T-cell (primary cell): Measurements from ENCODE around the gene CEP41. TPM values are rescaled to one million over a fixed set of nuclear protein-coding genes. Genes with fewer than 3 reads are reported as not detected.

Source experiments
- ATAC-seq, 4 experiments: fragments of 200-7000 bp in 3 of 4; fragments of 150-1000 bp in 1 of 4; cut with Tn5 transposase; replicated peaks in 1 of 4; 1 replicate in 3 of 4; 2 replicates in 1 of 4; pipeline ENCODE4 v1.10.0; 2021; ENCODE audit warnings: moderate library complexity in 3 of 4, mild to moderate bottlenecking in 2 of 4, moderate number of reproducible peaks in 1 of 4
- CTCF ChIA-PET, 2 donors: fragments of 300-600 bp; sonication (Branson Sonifier 250); formaldehyde crosslinking; loops; one replicate each; lab custom pipeline; 2022; ENCODE audit warnings: antibody characterized with exemption in 2 of 2; lab: Charles Lee
- POLR2A ChIA-PET, 2 donors: fragments of 300-600 bp; sonication (Branson Sonifier 250); formaldehyde crosslinking; loops; one replicate each; lab custom pipeline; 2022; ENCODE audit warnings: antibody characterized with exemption in 2 of 2; lab: Charles Lee
- DNase-seq, 35 experiments: peaks; one replicate each; pipeline versions ENCODE4 v3.0.0 to v3.0.0-alpha.2; 2013 to 2023
- H3K27ac ChIP-seq: one replicate; pipeline ENCODE4 v1.5.1; 2013; ENCODE audit warnings: low read length
- H3K27me3 ChIP-seq, 2 experiments: replicated peaks in 1 of 2; 1 replicate in 1 of 2; 2 replicates in 1 of 2; pipeline versions ENCODE4 v1.6.1 to v1.7.0; 2013; ENCODE audit warnings: low read length in 1 of 2, mixed read lengths in 1 of 2; ENCODE audit not compliant: control insufficient read depth in 2 of 2, insufficient read depth in 2 of 2; ENCODE audit errors: extremely low read depth in 1 of 2
- H3K36me3 ChIP-seq, 2 donors: 1 replicate in 1 of 2; 2 replicates in 1 of 2; pipeline versions ENCODE4 v1.6.1 to v1.7.0; 2013; ENCODE audit warnings: low read length in 1 of 2; ENCODE audit not compliant: control insufficient read depth in 2 of 2, insufficient read depth in 1 of 2; ENCODE audit errors: extremely low read depth in 1 of 2
- H3K4me1 ChIP-seq, 2 experiments: 1 replicate in 1 of 2; 2 replicates in 1 of 2; pipeline versions ENCODE4 v1.6.1 to v1.7.0; 2013; ENCODE audit warnings: low read length in 2 of 2, mixed read lengths in 1 of 2; ENCODE audit not compliant: insufficient read depth in 2 of 2, control insufficient read depth in 1 of 2; ENCODE audit errors: extremely low read depth in 1 of 2
- H3K4me3 ChIP-seq, 2 donors: 1 replicate in 1 of 2; 2 replicates in 1 of 2; pipeline versions ENCODE4 v1.5.1 to v1.7.0; 2013; ENCODE audit warnings: mild to moderate bottlenecking in 2 of 2, low read length in 1 of 2, moderate library complexity in 1 of 2; ENCODE audit not compliant: control insufficient read depth in 1 of 2; ENCODE audit errors: extremely low read depth in 1 of 2
- H3K9me3 ChIP-seq: 2 replicates; pipeline ENCODE4 v1.7.0; 2013
- H3K27ac Mint-ChIP-seq, 2 donors: one replicate each; pipeline ENCODE4 v1.8.0; 2020 to 2021; ENCODE audit warnings: mild to moderate bottlenecking in 2 of 2, mixed read lengths in 2 of 2
- H3K27me3 Mint-ChIP-seq, 2 donors: one replicate each; pipeline ENCODE4 v1.8.0; 2021 to 2022; ENCODE audit warnings: mixed read lengths in 2 of 2
- H3K36me3 Mint-ChIP-seq: one replicate; pipeline ENCODE4 v1.8.0; 2021; ENCODE audit warnings: mixed read lengths
- H3K4me1 Mint-ChIP-seq, 3 donors: one replicate each; pipeline ENCODE4 v1.8.0; 2020 to 2022; ENCODE audit warnings: mixed read lengths in 3 of 3, mild to moderate bottlenecking in 1 of 3
- H3K4me3 Mint-ChIP-seq, 3 donors: one replicate each; pipeline ENCODE4 v1.8.0; 2020 to 2022; ENCODE audit warnings: mild to moderate bottlenecking in 3 of 3, mixed read lengths in 3 of 3, moderate library complexity in 3 of 3
- H3K9me3 Mint-ChIP-seq, 3 donors: one replicate each; pipeline ENCODE4 v1.8.0; 2020 to 2022; ENCODE audit warnings: mixed read lengths in 3 of 3
- WGBS: methylation state at CpG from one replicate; pipeline ENCODE4 v1.1.5; 2013; ENCODE audit warnings: missing lambda C conversion rate; ENCODE audit not compliant: insufficient coverage; 5-methylcytosine and 5-hydroxymethylcytosine counted together
- total RNA-seq, 35 experiments: library from RNA in 6 of 35; stranded (reverse) in 6 of 35; fragments of 120-200 nt in 1 of 35; gene quantifications; one replicate each; pipeline versions ENCODE4 v1.2.1 to v1.2.4 and lab custom pipeline; 2013 to 2026

Gene CEP41
- total RNA-seq, 5 donors from 2014 or later (not counting 1 experiment from before 2014, with no cell fraction given), result 6.3 to 13.6 (median 9.2) TPM

DNA sequence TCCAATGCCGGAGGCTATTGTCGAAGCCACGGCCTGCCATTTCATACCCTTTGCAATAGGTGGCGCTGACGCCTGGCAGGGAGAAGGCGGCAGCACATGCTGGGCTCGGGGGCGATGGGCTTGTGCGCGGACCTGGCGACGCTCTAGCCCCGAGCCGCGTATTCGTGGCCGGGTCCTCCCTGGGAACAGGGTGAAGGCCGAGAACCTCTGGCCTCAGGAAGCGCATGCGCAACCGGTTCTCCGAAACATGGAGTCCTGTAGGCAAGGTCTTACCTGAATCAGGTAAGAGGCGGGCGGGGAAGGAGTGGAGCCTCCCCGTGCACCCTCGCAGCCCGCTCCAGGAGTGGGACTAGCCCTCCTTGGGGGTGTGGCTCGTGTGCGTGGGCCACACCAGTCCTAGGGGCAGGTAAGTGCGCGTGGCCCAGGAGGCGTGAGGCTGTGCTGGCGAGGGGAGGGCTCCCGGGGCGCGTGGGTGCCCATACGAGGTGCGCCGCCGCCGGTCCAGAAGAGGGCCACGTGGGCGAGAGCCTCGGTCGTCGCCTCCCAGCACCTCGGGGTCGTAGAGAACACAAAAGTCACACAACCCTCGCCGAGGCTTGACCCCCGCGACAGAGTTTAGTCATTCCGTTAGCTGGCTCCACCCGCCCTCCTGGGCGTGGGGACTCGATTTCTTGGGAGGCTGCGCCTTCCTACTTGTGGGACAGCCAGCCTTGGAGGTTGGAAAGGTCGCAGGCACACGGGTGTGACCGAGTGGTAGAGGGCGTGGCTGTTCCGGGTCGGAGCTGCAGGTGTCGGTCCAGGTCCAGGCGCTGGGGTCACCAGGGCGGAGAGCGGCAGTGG lies 45.5 kb upstream of the CEP41 start:
- Mint-ChIP-seq H3K27ac (no peak overlapping the region), H3K4me3 (peak overlapping the region; percentile 85 to 90 (median 87)), H3K27me3 (peaks cover 26 to 72% of the 10 kb centered on the region in 2 donors), H3K4me1 (peaks cover 23 to 28% (median 24%) of the 10 kb centered on the region in 3 donors), H3K9me3 (no peaks in the 10 kb centered on the region), H3K36me3 (no peaks in the 10 kb centered on the region)
- DNase-seq, result peak; percentile 15 to 73 (median 48)
- no peak overlapping the region for H3K27ac ChIP-seq
- H3K9me3 ChIP-seq, result no peaks in the 10 kb centered on the region
- H3K4me3 ChIP-seq, result peak overlapping the region; percentile 71
- WGBS, result 3% methylated on average over 66 of the region's 67 CpGs
- ChIA-PET POLR2A (no interaction called here), CTCF (interaction anchor here in 1 of 2 donors (0.6 to 1.5 kb wide), 4 partner anchors 90 to 414 kb away, joined by 3 to 5 read pairs (median 4); no protein-coding TSS in a partner anchor)
- peaks cover 5 to 24% of the 10 kb centered on the region in 2 experiments for H3K4me1 ChIP-seq
- no peaks in the 10 kb centered on the region for H3K36me3 ChIP-seq
- peaks cover 0 to 35% of the 10 kb centered on the region in 2 experiments for H3K27me3 ChIP-seq
- peak; percentile 77 to 80 (median 80) for ATAC-seq

DNA sequence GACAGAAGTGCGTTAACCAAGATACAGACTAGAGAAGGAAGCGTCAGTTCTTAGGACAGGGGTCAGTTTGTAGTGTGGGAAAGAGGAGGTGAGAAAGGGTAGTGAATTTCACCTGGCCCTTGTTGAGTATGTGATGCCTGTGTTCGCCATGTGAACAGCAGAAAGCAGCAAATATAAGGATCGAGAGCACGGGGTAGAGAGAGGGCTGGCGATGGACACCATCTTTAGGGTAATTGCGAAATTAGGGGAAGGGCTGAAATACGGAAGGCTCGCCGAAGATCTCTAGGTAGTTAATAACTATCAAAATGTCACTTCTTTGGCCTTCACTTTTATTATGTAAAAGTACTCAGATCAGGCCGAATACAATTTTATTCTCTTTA lies 44.9 kb upstream of the CEP41 start:
- ATAC-seq, result no peak
- ChIA-PET CTCF (no interaction called here), POLR2A (no interaction called here)
- Mint-ChIP-seq H3K4me1 (peaks cover 19 to 28% (median 19%) of the 10 kb centered on the region in 3 donors), H3K4me3 (peak overlapping the region; percentile 85 to 90 (median 87)), H3K36me3 (no peaks in the 10 kb centered on the region), H3K27me3 (peaks cover 22 to 68% of the 10 kb centered on the region in 2 donors), H3K9me3 (no peaks in the 10 kb centered on the region), H3K27ac (no peak overlapping the region)
- Histone ChIP-seq H3K4me3 (peak overlapping the region; percentile 71), H3K36me3 (no peaks in the 10 kb centered on the region), H3K27me3 (peaks cover 0 to 31% of the 10 kb centered on the region in 2 experiments), H3K9me3 (no peaks in the 10 kb centered on the region), H3K4me1 (peaks cover 2 to 18% of the 10 kb centered on the region in 2 experiments), H3K27ac (no peak overlapping the region)
- 82% methylated on average over 5 of the region's 11 CpGs for WGBS
- DNase-seq, result no peak

DNA sequence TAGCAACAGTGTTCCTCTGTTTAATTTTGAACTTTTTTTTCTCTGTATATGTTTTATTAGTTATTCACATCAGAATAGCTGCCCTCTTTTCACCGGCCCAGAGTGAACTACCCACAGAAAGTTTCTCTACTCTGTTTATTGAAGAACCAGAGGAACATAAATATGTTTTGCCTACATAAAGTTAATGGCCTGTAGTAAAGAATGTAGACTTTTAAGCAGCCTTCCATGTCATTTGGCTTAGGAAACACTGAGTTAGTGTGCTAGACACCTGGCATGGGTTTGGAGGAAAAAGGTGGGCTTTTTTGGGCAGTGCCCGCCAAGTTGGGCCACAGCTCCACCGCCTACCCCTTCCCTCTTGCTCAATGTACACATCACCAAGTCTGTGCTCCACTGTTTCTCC lies 42.2 kb upstream of the CEP41 start:
- no CpG with 5 or more reads among the region's 3 CpGs for WGBS
- Histone ChIP-seq H3K9me3 (no peaks in the 10 kb centered on the region), H3K4me1 (peaks cover 2 to 16% of the 10 kb centered on the region in 2 experiments), H3K36me3 (no peaks in the 10 kb centered on the region), H3K27me3 (peaks cover 0 to 29% of the 10 kb centered on the region in 2 experiments), H3K4me3 (no peak overlapping the region), H3K27ac (no peak overlapping the region)
- Mint-ChIP-seq H3K27me3 (peaks cover 22 to 59% of the 10 kb centered on the region in 2 donors), H3K36me3 (no peaks in the 10 kb centered on the region), H3K9me3 (peaks cover 0 to under 1% (median 0%) of the 10 kb centered on the region in 3 donors), H3K4me1 (peaks cover 19 to 28% (median 19%) of the 10 kb centered on the region in 3 donors), H3K27ac (no peak overlapping the region), H3K4me3 (no peak overlapping the region)
- CTCF ChIA-PET, result no interaction called here
- no peak for ATAC-seq
- DNase-seq, result no peak
- POLR2A ChIA-PET, result no interaction called here

DNA sequence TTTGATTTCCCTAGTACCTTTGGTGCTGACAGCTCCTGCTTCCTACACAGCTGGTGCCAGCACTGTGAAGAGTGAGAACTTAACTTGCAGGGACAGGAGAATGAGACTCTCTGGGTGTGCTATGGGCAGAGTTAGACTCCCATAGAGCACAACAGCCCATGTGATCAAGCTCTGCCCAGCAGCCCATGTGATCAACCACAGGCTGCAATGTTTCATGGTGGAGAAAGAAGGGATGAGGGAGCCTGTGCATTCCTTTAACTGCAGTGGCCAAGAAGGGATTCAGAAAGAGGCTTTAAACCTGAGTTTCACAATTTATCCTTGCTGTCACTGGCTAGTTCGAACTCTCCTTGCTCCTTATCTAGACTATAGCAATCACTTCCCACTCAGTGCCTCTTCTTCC lies 41.1 kb upstream of the CEP41 start:
- ATAC-seq (no peak), DNase-seq (no peak)
- Histone ChIP-seq H3K4me1 (peaks cover 0 to 14% of the 10 kb centered on the region in 2 experiments), H3K4me3 (no peak overlapping the region), H3K36me3 (no peaks in the 10 kb centered on the region), H3K27ac (no peak overlapping the region), H3K27me3 (peaks cover 0 to 29% of the 10 kb centered on the region in 2 experiments), H3K9me3 (no peaks in the 10 kb centered on the region)
- WGBS, result no CpG with 5 or more reads among the region's 1 CpG
- ChIA-PET CTCF (no interaction called here), POLR2A (no interaction called here)
- H3K9me3 Mint-ChIP-seq, result peaks cover 0 to 2% (median 0%) of the 10 kb centered on the region in 3 donors
- no peaks in the 10 kb centered on the region for H3K36me3 Mint-ChIP-seq
- peaks cover 15 to 24% (median 17%) of the 10 kb centered on the region in 3 donors for H3K4me1 Mint-ChIP-seq
- H3K27me3 Mint-ChIP-seq, result peaks cover 22 to 52% of the 10 kb centered on the region in 2 donors
- no peak overlapping the region for H3K27ac Mint-ChIP-seq
- H3K4me3 Mint-ChIP-seq, result no peak overlapping the region

DNA sequence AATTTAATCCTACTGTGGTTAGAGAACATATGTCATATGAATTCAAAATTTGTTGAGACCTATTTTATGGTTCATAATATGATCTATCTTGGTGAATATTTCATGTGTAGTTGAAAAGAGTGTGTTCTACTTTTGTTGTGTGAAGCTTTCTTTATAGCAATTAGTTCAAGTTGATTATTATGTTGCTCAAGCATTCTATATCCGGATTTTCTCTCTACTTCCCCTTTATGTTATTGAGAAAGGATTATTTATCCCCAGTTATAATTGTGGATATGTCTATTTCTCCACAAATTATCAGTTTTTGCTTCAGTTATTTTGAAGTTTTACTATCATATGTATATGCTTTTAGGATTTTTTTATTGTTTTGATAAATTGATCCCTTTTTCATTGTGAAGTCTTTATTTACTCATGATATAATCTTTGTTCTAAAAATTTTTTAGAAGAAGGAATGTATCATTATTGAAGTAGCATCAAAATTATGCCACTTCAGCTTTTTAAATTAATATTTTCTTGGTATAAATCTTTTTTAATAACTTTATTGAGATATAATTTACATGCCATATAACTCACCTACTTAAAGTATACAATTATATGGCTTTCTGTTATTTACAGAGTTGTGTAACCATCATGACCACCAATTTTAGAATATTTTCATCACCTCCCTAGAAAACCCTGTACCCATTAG lies 39.0 kb upstream of the CEP41 start:
- Histone ChIP-seq H3K4me1 (no peaks in the 10 kb centered on the region), H3K9me3 (no peaks in the 10 kb centered on the region), H3K4me3 (no peak overlapping the region), H3K27me3 (peaks cover 0 to 19% of the 10 kb centered on the region in 2 experiments), H3K27ac (no peak overlapping the region), H3K36me3 (no peaks in the 10 kb centered on the region)
- POLR2A ChIA-PET, result interaction anchor here in 1 of 2 donors (0.6 kb wide), 1 partner anchor 1942 kb away, joined by 3 read pairs; no protein-coding TSS in a partner anchor
- WGBS, result no CpG with 5 or more reads among the region's 1 CpG
- no peak for DNase-seq
- Mint-ChIP-seq H3K9me3 (peaks cover 0 to 2% (median 0%) of the 10 kb centered on the region in 3 donors), H3K27me3 (peaks cover 17 to 40% of the 10 kb centered on the region in 2 donors), H3K27ac (no peak overlapping the region), H3K4me3 (no peak overlapping the region), H3K36me3 (no peaks in the 10 kb centered on the region), H3K4me1 (peaks cover 0 to 4% (median 3%) of the 10 kb centered on the region in 3 donors)
- CTCF ChIA-PET, result no interaction called here
- ATAC-seq, result no peak

DNA sequence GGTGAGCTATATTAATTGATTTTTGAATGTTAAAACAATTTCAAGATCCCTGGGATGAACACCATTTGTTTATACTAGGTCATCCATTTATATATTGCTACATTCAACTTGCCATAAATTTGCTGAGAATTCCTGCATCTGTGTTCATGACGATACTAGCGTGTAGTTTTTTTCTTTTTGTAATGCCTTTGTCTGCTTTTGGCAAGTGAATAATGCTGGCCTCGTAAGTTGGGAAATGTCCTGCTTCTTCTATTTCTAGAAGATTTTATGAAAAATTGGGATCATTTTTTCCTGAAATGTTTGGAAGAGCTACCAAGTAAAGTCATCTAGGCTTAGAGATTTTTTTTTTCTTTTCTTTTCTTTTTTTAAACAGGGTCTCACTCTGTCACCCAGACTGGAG lies 38.2 kb upstream of the CEP41 start:
- ChIA-PET POLR2A (interaction anchor here in 1 of 2 donors (0.6 kb wide), 1 partner anchor 1942 kb away, joined by 3 read pairs; no protein-coding TSS in a partner anchor), CTCF (interaction anchor here in 1 of 2 donors (0.6 kb wide), 1 partner anchor 166 kb away, joined by 5 read pairs; no protein-coding TSS in a partner anchor)
- peaks cover 13 to 31% of the 10 kb centered on the region in 2 donors for H3K27me3 Mint-ChIP-seq
- H3K36me3 Mint-ChIP-seq, result no peaks in the 10 kb centered on the region
- DNase-seq (no peak), ATAC-seq (no peak)
- Histone ChIP-seq H3K36me3 (no peaks in the 10 kb centered on the region), H3K9me3 (no peaks in the 10 kb centered on the region), H3K27me3 (peaks cover 0 to 20% of the 10 kb centered on the region in 2 experiments), H3K4me3 (no peak overlapping the region), H3K27ac (no peak overlapping the region), H3K4me1 (no peaks in the 10 kb centered on the region)
- H3K4me1 Mint-ChIP-seq, result peaks cover 0 to 3% (median 0%) of the 10 kb centered on the region in 3 donors
- H3K27ac Mint-ChIP-seq, result no peak overlapping the region
- H3K4me3 Mint-ChIP-seq, result no peak overlapping the region
- no CpG with 5 or more reads among the region's 3 CpGs for WGBS
- H3K9me3 Mint-ChIP-seq, result peaks cover 0 to 2% (median 0%) of the 10 kb centered on the region in 3 donors
